GM18508 (cell line): ENCODE data around the gene CKLF.
A peak's percentile ranks its signal among the peaks of the same experiment; 100 is the strongest.
"Not testable (repeated sequence)": the region's sequence is repeated elsewhere in the genome, so short reads cannot be mapped to it uniquely, and the experiment has no call there.

Source experiments
- ATAC-seq: cut with Tn5 transposase; IDR thresholded peaks from one replicate; pipeline ENCODE4 v1.9.1; 2021; ENCODE audit warnings: moderate number of reproducible peaks; ENCODE audit not compliant: insufficient read depth, unreplicated experiment

Gene CKLF

GRCh38 chr16:66552286-66553177 lies at the start of gene CKLF:
Gene CKLF (plus strand): TSS chr16:66552576. CDS start chr16:66552716, 140 bp downstream.
- no peak for ATAC-seq

- ATAC-seq, result no peak
Observed at GRCh38 chr16:66503030-66503429, 49.3 kb upstream of the CKLF start.

- ATAC-seq, result no peak
Observed at GRCh38 chr16:66503612-66504011, 48.8 kb upstream of the CKLF start.

GRCh38 chr16:66507731-66508239 lies 44.6 kb upstream of the CKLF start:
- no peak for ATAC-seq

GRCh38 chr16:66508248-66508913 lies 44.0 kb upstream of the CKLF start:
- ATAC-seq, result peak; percentile 56

- no peak for ATAC-seq
Observed at GRCh38 chr16:66508914-66509496, 43.4 kb upstream of the CKLF start.

GRCh38 chr16:66509576-66509975 lies 42.8 kb upstream of the CKLF start:
- no peak for ATAC-seq

GRCh38 chr16:66510298-66510697 lies 42.1 kb upstream of the CKLF start:
- no peak for ATAC-seq

- ATAC-seq, result no peak
Observed at GRCh38 chr16:66510711-66511601, 41.4 kb upstream of the CKLF start.

GRCh38 chr16:66511602-66512271 lies 40.6 kb upstream of the CKLF start:
- ATAC-seq, result no peak

GRCh38 chr16:66512272-66513110 lies 39.9 kb upstream of the CKLF start:
- no peak for ATAC-seq

- ATAC-seq, result no peak
Observed at GRCh38 chr16:66513111-66513723, 39.2 kb upstream of the CKLF start.

- not testable (repeated sequence) for ATAC-seq
Observed at GRCh38 chr16:66514391-66514790, 38.0 kb upstream of the CKLF start.

GRCh38 chr16:66514980-66515595 lies 37.3 kb upstream of the CKLF start:
- not testable (repeated sequence) for ATAC-seq

- ATAC-seq, result no peak
Observed at GRCh38 chr16:66515596-66516508, 36.5 kb upstream of the CKLF start.

- peak; percentile 21 for ATAC-seq
Observed at GRCh38 chr16:66516509-66516807, 35.9 kb upstream of the CKLF start.
